Erythroblast (primary cell): ENCODE data around the gene CLCA4.

ENCODE experiments used
- DNase-seq, 2 experiments: peaks; one replicate each; lab custom pipeline; 2025; lab: John Stamatoyannopoulos, UW
- GATA1 ChIP-seq: IDR thresholded peaks from 2 replicates; pipeline ENCODE4 v1.6.1; 2011; ENCODE audit warnings: low read depth, mild to moderate bottlenecking, control low read depth, low read length, moderate library complexity
- POLR2A ChIP-seq: IDR thresholded peaks from 2 replicates; pipeline ENCODE4 v1.6.1; 2011; ENCODE audit warnings: mild to moderate bottlenecking, low read length

The CLCA4 gene, protein sequence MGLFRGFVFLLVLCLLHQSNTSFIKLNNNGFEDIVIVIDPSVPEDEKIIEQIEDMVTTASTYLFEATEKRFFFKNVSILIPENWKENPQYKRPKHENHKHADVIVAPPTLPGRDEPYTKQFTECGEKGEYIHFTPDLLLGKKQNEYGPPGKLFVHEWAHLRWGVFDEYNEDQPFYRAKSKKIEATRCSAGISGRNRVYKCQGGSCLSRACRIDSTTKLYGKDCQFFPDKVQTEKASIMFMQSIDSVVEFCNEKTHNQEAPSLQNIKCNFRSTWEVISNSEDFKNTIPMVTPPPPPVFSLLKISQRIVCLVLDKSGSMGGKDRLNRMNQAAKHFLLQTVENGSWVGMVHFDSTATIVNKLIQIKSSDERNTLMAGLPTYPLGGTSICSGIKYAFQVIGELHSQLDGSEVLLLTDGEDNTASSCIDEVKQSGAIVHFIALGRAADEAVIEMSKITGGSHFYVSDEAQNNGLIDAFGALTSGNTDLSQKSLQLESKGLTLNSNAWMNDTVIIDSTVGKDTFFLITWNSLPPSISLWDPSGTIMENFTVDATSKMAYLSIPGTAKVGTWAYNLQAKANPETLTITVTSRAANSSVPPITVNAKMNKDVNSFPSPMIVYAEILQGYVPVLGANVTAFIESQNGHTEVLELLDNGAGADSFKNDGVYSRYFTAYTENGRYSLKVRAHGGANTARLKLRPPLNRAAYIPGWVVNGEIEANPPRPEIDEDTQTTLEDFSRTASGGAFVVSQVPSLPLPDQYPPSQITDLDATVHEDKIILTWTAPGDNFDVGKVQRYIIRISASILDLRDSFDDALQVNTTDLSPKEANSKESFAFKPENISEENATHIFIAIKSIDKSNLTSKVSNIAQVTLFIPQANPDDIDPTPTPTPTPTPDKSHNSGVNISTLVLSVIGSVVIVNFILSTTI

DNA sequence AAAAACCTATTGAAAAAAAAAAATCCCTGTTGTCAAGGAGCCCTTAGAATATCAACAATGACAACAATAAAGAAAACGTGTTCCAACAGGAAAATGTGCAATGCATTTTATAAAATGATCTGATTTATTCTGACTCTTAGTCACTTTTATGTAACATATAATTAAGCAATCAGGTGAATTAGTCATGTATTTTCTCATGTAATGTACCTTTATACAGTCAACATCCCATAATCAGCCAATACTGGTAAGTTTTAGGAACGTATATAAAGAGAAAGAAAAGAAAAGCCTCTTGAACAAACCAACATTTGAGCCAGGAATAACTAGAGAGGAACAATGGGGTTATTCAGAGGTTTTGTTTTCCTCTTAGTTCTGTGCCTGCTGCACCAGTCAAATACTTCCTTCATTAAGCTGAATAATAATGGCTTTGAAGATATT lies at the start of gene CLCA4:
CLCA4 (plus strand) TSS at position 292 of the 435 bp plus-strand sequence; CDS start at position 334, 42 bp downstream.
- no peak for TF ChIP-seq GATA1
- TF ChIP-seq POLR2A = no peak
- no peak for DNase-seq

DNA sequence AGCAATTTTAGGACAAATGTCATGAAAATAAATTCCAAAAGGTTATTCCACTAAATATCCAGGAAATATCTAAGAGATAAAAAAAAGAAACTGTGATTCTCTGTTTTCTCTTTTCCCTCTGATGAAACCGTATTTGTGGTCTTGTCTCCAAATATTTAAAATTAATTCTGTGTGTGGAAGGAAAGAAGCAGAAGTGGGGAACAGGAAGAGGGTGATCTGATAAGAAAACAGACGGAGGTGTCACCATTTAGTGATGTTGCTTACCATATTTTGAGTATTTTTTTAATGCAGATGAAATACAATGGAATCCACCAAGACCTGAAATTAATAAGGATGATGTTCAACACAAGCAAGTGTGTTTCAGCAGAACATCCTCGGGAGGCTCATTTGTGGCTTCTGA lies 48.6 kb upstream of the CLCA4 start:
- no peak for DNase-seq
- TF ChIP-seq GATA1 (no peak), POLR2A (no peak)

DNA sequence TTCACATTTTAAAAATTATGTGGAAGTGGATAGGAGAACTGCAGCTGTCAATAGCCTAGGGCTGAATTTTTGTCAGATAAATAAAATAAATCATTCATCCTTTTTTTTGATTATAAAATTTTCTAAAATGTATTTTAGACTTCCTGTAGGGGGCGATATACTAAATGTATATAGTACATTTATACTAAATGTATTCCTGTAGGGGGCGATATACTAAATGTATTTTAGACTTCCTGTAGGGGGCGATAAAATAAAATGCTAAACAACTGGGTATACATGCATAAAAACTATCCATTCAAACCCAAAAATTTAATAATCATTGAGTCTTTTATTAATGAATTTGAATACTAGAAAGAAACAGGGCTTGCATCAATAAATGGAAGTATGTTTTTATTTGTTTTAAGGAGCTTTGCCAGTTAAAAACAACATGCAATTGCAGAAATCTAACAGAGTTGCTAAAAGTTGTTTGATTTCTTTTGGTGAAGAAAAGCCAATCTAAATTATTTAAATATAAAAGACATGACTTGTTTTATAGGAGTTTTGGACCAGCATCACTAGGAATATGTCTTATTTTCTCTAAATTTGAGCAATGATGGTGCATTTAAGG lies 46.8 kb upstream of the CLCA4 start:
- TF ChIP-seq GATA1 = no peak
- DNase-seq = peak; percentile 50 to 55

DNA sequence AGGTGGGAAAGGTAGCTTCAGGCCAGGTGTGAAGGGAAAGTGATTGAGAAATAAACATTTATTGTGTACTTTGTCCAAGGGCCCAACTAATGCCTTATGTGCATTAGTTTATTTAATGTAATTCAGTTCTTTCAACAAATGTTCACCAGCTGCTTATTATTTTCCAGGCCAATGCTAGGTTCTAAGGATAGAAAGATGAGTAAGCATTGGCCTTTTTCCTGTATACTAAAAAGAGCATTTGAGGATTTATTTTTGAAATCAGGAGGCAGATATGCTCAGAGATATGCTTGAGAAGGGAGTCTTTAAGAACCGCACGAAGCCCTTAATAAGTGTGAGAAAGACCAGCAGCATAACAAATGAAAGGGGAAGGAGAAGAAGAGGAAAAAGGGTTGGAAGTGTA lies 46.2 kb upstream of the CLCA4 start:
- DNase-seq = no peak
- TF ChIP-seq POLR2A = no peak
- TF ChIP-seq GATA1 = no peak

DNA sequence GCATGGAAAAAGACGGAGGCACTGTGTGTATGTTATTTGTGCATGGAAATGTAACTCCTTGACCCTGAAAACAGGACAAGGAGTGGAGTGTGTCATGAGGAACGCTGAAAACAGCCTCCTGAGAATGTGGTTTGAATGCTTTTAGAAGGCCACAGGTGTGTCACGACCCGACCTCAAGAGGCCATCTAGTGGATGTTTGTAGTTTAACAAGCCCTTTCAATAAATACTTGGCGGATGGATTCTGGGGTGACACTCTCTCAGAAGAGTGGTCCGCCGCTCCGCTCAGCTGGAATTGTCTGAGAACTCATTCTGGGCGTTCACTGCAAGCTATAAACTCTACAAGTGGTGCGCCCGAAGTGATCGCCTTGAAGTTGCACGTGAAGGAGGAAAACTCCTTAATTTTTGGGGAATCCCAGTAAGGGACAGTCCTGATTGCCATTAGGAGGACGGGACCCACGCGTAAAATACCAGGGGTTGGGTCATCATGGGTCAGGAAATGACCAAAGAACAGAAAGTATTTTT lies 44.7 kb upstream of the CLCA4 start:
- peak; percentile 46 to 60 for DNase-seq

DNA sequence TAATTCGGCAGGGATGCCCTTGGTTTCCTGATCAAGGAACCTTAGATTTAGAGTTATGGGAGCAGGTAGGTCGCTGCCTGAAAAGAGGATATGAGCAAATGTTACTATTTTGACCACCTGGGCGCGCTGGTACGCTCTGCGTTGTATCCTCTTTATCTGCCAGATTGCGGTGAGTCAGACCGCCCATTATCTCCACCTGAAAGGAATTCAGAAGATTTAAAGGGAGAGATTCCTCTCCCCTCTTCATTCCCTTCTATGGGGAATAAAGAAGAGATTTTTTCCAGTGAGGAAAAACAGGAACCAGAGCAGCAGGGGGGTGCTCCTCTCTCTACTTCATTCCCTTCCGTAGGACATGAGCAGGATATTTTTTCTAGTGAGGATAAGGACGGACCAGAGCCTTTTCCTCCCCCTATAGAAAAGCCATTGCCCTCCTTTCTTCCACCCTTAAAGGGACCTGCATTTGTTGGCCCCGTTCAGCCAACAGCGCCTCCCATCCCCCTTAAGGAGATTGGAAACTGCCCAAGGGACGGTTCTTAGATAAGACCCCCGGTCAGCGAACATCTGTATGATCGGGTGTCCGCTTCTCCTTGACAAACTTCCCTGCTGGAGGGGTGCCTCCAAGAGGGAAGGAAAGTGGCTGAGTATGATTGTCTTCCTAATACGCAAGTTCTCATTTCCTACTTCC lies 44.0 kb upstream of the CLCA4 start:
- no peak for DNase-seq
- TF ChIP-seq GATA1 (no peak), POLR2A (no peak)

DNA sequence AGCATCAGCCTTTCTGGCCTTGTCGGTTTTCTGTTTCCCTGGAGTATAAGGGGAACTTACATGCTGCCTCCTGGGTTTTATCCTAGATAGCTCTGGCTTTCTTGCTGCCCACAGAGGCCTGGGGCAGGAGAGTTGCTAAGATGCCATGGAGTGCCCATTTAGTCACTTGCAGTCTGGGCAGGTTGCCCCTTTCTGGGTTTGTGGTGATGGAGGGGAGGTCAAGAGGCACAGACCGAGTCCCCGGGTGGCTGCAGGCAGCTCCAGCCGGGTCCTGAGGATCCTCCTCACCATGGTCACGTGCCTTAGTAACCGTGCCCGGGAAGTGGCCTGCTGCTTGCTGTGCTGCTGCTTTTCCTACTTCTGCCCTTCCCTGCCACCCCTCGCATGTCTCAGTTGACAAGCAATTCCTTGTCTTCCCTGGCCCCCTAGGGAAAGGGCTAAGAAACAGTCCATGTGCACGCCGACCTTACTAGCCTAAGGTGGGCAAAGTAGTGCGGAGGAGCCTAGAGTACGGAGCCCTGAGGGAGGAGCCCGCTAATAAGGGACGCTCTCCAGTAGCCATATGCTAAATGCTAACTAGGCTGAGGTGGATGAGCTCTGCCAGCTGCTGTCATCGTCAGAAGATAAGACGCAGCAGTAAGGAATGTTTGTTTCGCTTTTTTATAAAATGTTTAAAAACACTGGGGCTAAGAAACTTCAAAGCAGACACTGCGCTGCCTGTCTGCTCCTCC lies 43.3 kb upstream of the CLCA4 start:
- TF ChIP-seq POLR2A = no peak
- TF ChIP-seq GATA1 = no peak
- DNase-seq = no peak

DNA sequence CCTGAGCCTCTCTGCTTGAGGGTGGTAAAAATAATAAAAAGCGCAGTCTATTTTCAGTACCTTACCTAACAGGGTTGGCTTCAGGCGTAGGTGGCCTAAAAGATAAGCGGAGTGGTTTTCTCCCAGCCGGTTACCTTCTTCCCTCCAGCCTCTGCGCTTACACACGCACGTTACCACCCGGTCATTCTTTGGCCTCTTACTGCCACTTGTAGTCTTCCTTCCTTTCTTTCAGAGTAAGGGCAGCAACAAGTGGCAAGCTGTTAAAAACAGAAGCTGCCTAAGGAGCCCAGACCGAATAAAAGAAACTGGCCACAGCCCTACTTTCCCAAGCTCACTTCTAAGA lies 42.8 kb upstream of the CLCA4 start:
- TF ChIP-seq GATA1 (no peak), POLR2A (no peak)
- no peak for DNase-seq

DNA sequence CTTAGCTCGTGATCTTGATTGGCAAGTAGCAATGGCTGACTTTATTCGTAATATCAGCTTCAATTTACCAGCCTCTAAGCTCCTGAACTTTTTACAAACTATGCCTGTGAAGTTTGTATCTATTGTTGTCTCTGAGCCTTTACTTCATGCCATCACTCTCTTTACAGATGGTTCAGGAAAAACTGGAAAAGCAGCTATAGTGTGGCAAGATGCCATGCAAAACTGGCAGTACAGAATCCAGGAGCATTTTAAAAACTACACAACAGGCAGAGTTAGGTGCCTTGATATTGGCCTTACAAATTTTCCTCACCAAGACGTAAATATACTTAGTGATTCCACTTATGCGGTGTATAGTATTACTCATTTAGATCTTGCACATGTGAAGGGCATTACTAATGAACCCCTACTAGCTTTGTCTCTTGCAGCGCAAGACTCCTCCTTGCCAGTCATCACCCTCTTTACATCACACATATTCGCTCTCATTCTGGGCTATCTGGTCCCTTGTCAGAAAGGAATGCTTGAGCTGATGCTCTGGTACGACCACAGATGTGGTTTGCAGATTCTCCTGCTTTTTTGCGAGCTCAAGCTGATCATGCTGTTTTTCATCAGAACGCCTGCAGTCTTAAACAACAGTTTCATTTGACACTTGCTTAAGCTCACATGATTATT lies 41.8 kb upstream of the CLCA4 start:
- TF ChIP-seq POLR2A (no peak), GATA1 (no peak)
- no peak for DNase-seq

DNA sequence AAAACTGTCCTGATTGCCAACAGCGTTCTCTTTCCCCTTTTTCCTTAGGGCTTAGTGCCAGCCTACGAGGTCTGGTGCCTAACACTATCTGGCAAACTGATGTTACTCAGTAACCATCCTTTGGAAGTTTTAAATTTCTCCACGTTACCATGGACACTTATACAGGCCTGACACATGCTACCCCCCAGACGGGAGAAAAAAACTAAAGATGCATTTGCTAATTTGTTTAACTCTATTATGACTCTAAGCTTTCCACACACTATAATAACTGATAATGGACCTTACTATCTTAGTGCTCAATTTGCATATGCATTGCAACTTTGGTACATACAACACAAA lies 41.3 kb upstream of the CLCA4 start:
- DNase-seq = no peak
- TF ChIP-seq POLR2A = no peak
- no peak for TF ChIP-seq GATA1

DNA sequence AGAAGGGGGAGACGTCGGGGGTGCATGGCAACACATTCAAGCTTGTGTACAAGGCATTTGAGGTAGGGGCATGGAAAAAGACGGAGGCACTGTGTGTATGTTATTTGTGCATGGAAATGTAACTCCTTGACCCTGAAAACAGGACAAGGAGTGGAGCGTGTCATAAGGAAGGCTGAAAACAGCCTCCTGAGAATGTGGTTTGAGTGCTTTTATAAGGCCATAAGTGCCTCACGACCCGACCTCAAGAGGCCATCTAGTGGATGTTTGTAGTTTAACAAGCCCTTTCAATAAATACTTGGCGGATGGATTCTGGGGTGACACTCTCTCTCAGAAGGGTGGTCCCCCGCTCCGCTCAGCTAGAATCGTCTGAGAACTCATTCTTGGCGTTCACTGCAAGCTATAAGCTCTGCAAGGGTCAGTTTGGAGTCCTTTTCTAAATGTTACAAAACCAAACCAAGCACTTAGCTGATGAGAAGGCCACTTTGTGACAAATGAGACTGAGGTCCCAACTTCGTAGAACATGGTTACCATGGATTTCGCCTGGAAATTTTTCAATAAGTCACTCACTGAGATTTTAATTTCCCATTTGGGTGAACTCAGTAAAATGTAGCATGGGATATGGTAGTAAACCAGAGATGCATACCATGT lies 38.8 kb upstream of the CLCA4 start:
- TF ChIP-seq POLR2A = no peak
- TF ChIP-seq GATA1 = no peak

DNA sequence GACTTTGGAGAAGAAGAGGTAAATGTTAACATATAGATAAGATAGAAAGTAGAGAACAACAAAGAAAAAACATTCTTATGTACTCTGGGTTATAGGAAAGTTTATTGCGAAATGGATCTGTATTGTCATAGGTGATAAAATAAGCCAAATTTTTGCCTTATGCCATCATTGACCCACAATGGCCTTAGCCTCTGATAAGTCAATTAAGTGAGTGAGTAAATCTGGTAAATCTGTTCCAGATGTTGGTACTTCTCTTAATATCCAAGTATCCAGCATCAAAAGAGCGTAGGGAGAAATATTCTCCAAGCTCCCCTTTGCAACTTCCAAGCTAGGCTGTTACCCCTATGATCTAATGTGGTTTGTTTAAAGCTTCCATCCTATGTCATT lies 38.3 kb upstream of the CLCA4 start:
- TF ChIP-seq GATA1 = no peak
- no peak for TF ChIP-seq POLR2A
- DNase-seq = no peak

More for the DNA sequence above, 38.8 kb upstream of the CLCA4 start:
- peak; percentile 29 to 34 for DNase-seq
